ENCODE data around the gene TMEM178B. TPM values are rescaled to one million over a fixed set of nuclear protein-coding genes. Genes with fewer than 3 reads are reported as not detected.
"Not testable (repeated sequence)": the region's sequence is repeated elsewhere in the genome, so short reads cannot be mapped to it uniquely, and the experiment has no call there.

Gene TMEM178B
- polyA plus RNA-seq, 4 donors, result 0.30 to 0.69 TPM; not detected in 2

GRCh38 chr7:141043616-141044015 lies 30.2 kb upstream of the TMEM178B start:
- WGBS, 3 donors, result 78 to 83% (median 79%) methylated on average over 4 of the region's 4 CpGs
- DNase-seq (no peak), FAIRE-seq (no peak)
- Histone ChIP-seq H3K27ac (ENCODE audit: low read depth in 1 of 3, low read length in 2 of 3) (no peak overlapping the region), H3K27me3 (ENCODE audit: control insufficient read depth in 3 of 3, insufficient read depth in 3 of 3, low read length in 3 of 3) (no peaks in the 10 kb centered on the region), H3K36me3 (ENCODE audit: control insufficient read depth in 3 of 3, insufficient read depth in 2 of 3, low read depth in 1 of 3, low read length in 3 of 3) (no peaks in the 10 kb centered on the region), H3K4me1 (ENCODE audit: control insufficient read depth in 3 of 3, insufficient read depth in 2 of 3, low read depth in 1 of 3, low read length in 2 of 3) (no peaks in the 10 kb centered on the region), H3K4me3 (ENCODE audit: low read depth in 1 of 3, low read length in 3 of 3) (no peak overlapping the region), H3K9me3 (ENCODE audit: control insufficient read depth in 2 of 2, insufficient read depth in 1 of 2, low read depth in 1 of 2, low read length in 1 of 2) (no peaks in the 10 kb centered on the region)

- FAIRE-seq, result no peak
- 38 to 55% (median 43%) methylated on average over 7 of the region's 7 CpGs for WGBS, 3 donors
- Histone ChIP-seq H3K27ac (ENCODE audit: low read depth in 1 of 3, low read length in 2 of 3) (no peak overlapping the region), H3K4me3 (ENCODE audit: low read depth in 1 of 3, low read length in 3 of 3) (no peak overlapping the region), H3K36me3 (ENCODE audit: control insufficient read depth in 3 of 3, insufficient read depth in 2 of 3, low read depth in 1 of 3, low read length in 3 of 3) (no peaks in the 10 kb centered on the region), H3K4me1 (ENCODE audit: control insufficient read depth in 3 of 3, insufficient read depth in 2 of 3, low read depth in 1 of 3, low read length in 2 of 3) (no peaks in the 10 kb centered on the region), H3K9me3 (ENCODE audit: control insufficient read depth in 2 of 2, insufficient read depth in 1 of 2, low read depth in 1 of 2, low read length in 1 of 2) (no peaks in the 10 kb centered on the region), H3K27me3 (ENCODE audit: control insufficient read depth in 3 of 3, insufficient read depth in 3 of 3, low read length in 3 of 3) (no peaks in the 10 kb centered on the region)
- no peak for DNase-seq
These were observed 28.6 kb upstream of the TMEM178B start for GRCh38 chr7:141045126-141045841.

- Histone ChIP-seq H3K9me3 (ENCODE audit: control insufficient read depth in 2 of 2, insufficient read depth in 1 of 2, low read depth in 1 of 2, low read length in 1 of 2) (no peaks in the 10 kb centered on the region), H3K27ac (ENCODE audit: low read depth in 1 of 3, low read length in 2 of 3) (no peak overlapping the region), H3K4me1 (ENCODE audit: control insufficient read depth in 3 of 3, insufficient read depth in 2 of 3, low read depth in 1 of 3, low read length in 2 of 3) (no peaks in the 10 kb centered on the region), H3K36me3 (ENCODE audit: control insufficient read depth in 3 of 3, insufficient read depth in 2 of 3, low read depth in 1 of 3, low read length in 3 of 3) (no peaks in the 10 kb centered on the region), H3K4me3 (ENCODE audit: low read depth in 1 of 3, low read length in 3 of 3) (no peak overlapping the region), H3K27me3 (ENCODE audit: control insufficient read depth in 3 of 3, insufficient read depth in 3 of 3, low read length in 3 of 3) (no peaks in the 10 kb centered on the region)
- 76 to 82% (median 78%) methylated on average over 7 of the region's 7 CpGs for WGBS, 3 donors
- DNase-seq (no peak), FAIRE-seq (no peak)
These were observed 27.8 kb upstream of the TMEM178B start for GRCh38 chr7:141045842-141046620.

GRCh38 chr7:141053626-141054025 lies 20.2 kb upstream of the TMEM178B start:
- H3K27me3 ChIP-seq (ENCODE audit: control insufficient read depth in 3 of 3, insufficient read depth in 3 of 3, low read length in 3 of 3), result peaks cover 0 to 4% (median 2%) of the 10 kb centered on the region in 3 donors
- no peaks in the 10 kb centered on the region for H3K4me1 ChIP-seq (ENCODE audit: control insufficient read depth in 3 of 3, insufficient read depth in 2 of 3, low read depth in 1 of 3, low read length in 2 of 3)
- no peak overlapping the region for H3K4me3 ChIP-seq (ENCODE audit: low read depth in 1 of 3, low read length in 3 of 3)
- no peak overlapping the region for H3K27ac ChIP-seq (ENCODE audit: low read depth in 1 of 3, low read length in 2 of 3)
- WGBS, 3 donors, result 51 to 71% (median 59%) methylated on average over 9 of the region's 9 CpGs
- DNase-seq (no peak), FAIRE-seq (no peak)
- no peaks in the 10 kb centered on the region for H3K36me3 ChIP-seq (ENCODE audit: control insufficient read depth in 3 of 3, insufficient read depth in 2 of 3, low read depth in 1 of 3, low read length in 3 of 3)
- H3K9me3 ChIP-seq (ENCODE audit: control insufficient read depth in 2 of 2, insufficient read depth in 1 of 2, low read depth in 1 of 2, low read length in 1 of 2), result peaks cover 0 to 3% of the 10 kb centered on the region in 2 donors

- H3K9me3 ChIP-seq (ENCODE audit: control insufficient read depth in 2 of 2, insufficient read depth in 1 of 2, low read depth in 1 of 2, low read length in 1 of 2), result peaks cover 0 to 3% of the 10 kb centered on the region in 2 donors
- H3K4me3 ChIP-seq (ENCODE audit: low read depth in 1 of 3, low read length in 3 of 3), result no peak overlapping the region
- FAIRE-seq (no peak), DNase-seq (no peak)
- no peaks in the 10 kb centered on the region for H3K4me1 ChIP-seq (ENCODE audit: control insufficient read depth in 3 of 3, insufficient read depth in 2 of 3, low read depth in 1 of 3, low read length in 2 of 3)
- WGBS, 3 donors, result 78 to 89% (median 86%) methylated on average over 4 of the region's 4 CpGs
- peaks cover 0 to 8% (median 2%) of the 10 kb centered on the region in 3 donors for H3K27me3 ChIP-seq (ENCODE audit: control insufficient read depth in 3 of 3, insufficient read depth in 3 of 3, low read length in 3 of 3)
- no peak overlapping the region for H3K27ac ChIP-seq (ENCODE audit: low read depth in 1 of 3, low read length in 2 of 3)
- no peaks in the 10 kb centered on the region for H3K36me3 ChIP-seq (ENCODE audit: control insufficient read depth in 3 of 3, insufficient read depth in 2 of 3, low read depth in 1 of 3, low read length in 3 of 3)
These were observed 18.7 kb upstream of the TMEM178B start for GRCh38 chr7:141055146-141055545.

- H3K4me1 ChIP-seq (ENCODE audit: control insufficient read depth in 3 of 3, insufficient read depth in 2 of 3, low read depth in 1 of 3, low read length in 2 of 3), result no peaks in the 10 kb centered on the region
- 87 to 90% (median 87%) methylated on average over 3 of the region's 3 CpGs for WGBS, 3 donors
- no peak overlapping the region for H3K4me3 ChIP-seq (ENCODE audit: low read depth in 1 of 3, low read length in 3 of 3)
- H3K9me3 ChIP-seq (ENCODE audit: control insufficient read depth in 2 of 2, insufficient read depth in 1 of 2, low read depth in 1 of 2, low read length in 1 of 2), result peaks cover 0 to 3% of the 10 kb centered on the region in 2 donors
- no peak for DNase-seq
- H3K36me3 ChIP-seq (ENCODE audit: control insufficient read depth in 3 of 3, insufficient read depth in 2 of 3, low read depth in 1 of 3, low read length in 3 of 3), result no peaks in the 10 kb centered on the region
- no peak for FAIRE-seq
- H3K27me3 ChIP-seq (ENCODE audit: control insufficient read depth in 3 of 3, insufficient read depth in 3 of 3, low read length in 3 of 3), result peaks cover 0 to 7% (median 2%) of the 10 kb centered on the region in 3 donors
- H3K27ac ChIP-seq (ENCODE audit: low read depth in 1 of 3, low read length in 2 of 3), result no peak overlapping the region
These were observed 16.1 kb upstream of the TMEM178B start for GRCh38 chr7:141057788-141058187.

GRCh38 chr7:141067856-141068255 lies 6.0 kb upstream of the TMEM178B start:
- WGBS, 3 donors, result 84 to 88% (median 85%) methylated on average over 4 to 8 of the region's 16 CpGs
- not testable (repeated sequence) for H3K4me1 ChIP-seq (ENCODE audit: control insufficient read depth in 3 of 3, insufficient read depth in 2 of 3, low read depth in 1 of 3, low read length in 2 of 3)

GRCh38 chr7:141071260-141071854 lies 2.5 kb upstream of the TMEM178B start:
- Histone ChIP-seq H3K4me1 (ENCODE audit: control insufficient read depth in 3 of 3, insufficient read depth in 2 of 3, low read depth in 1 of 3, low read length in 2 of 3) (peaks cover 0 to 8% (median 0%) of the 10 kb centered on the region in 3 donors), H3K36me3 (ENCODE audit: control insufficient read depth in 3 of 3, insufficient read depth in 2 of 3, low read depth in 1 of 3, low read length in 3 of 3) (no peaks in the 10 kb centered on the region), H3K27me3 (ENCODE audit: control insufficient read depth in 3 of 3, insufficient read depth in 3 of 3, low read length in 3 of 3) (peaks cover 16 to 59% (median 28%) of the 10 kb centered on the region in 3 donors), H3K27ac (ENCODE audit: low read depth in 1 of 3, low read length in 2 of 3) (no peak overlapping the region), H3K9me3 (ENCODE audit: control insufficient read depth in 2 of 2, insufficient read depth in 1 of 2, low read depth in 1 of 2, low read length in 1 of 2) (no peaks in the 10 kb centered on the region), H3K4me3 (ENCODE audit: low read depth in 1 of 3, low read length in 3 of 3) (peak overlapping the region in 1 of 3 donors; percentile 30)
- DNase-seq (peak; percentile 4 to 27), FAIRE-seq (no peak)
- WGBS, 3 donors, result 1 to 3% (median 3%) methylated on average over 25 to 30 of the region's 30 CpGs

More at GRCh38 chr7:141067856-141068255, 6.0 kb upstream of the TMEM178B start:
- H3K27ac ChIP-seq (ENCODE audit: low read depth in 1 of 3, low read length in 2 of 3); DNase-seq; H3K4me3 ChIP-seq (ENCODE audit: low read depth in 1 of 3, low read length in 3 of 3); FAIRE-seq; H3K9me3 ChIP-seq (ENCODE audit: control insufficient read depth in 2 of 2, insufficient read depth in 1 of 2, low read depth in 1 of 2, low read length in 1 of 2); H3K36me3 ChIP-seq (ENCODE audit: control insufficient read depth in 3 of 3, insufficient read depth in 2 of 3, low read depth in 1 of 3, low read length in 3 of 3): not testable (repeated sequence)
- peaks cover 6 to 34% (median 11%) of the 10 kb centered on the region in 3 donors for H3K27me3 ChIP-seq (ENCODE audit: control insufficient read depth in 3 of 3, insufficient read depth in 3 of 3, low read length in 3 of 3)
